SK-MEL-5 (cell line): ENCODE measurements around the gene AIG1. TPM values are rescaled to one million over a fixed set of nuclear protein-coding genes. Genes with fewer than 3 reads are reported as not detected.
"Not testable (repeated sequence)": the region's sequence is repeated elsewhere in the genome, so short reads cannot be mapped to it uniquely, and the experiment has no call there.

Source experiments
- DNase-seq: peaks from one replicate; pipeline ENCODE4 v3.0.0-alpha.2; 2016; ENCODE audit warnings: low read depth, low spot score
- in situ Hi-C: cut with HindIII; loops from 2 replicates; pipeline ENCODE4 v1.10.0; 2016; ENCODE audit warnings: low sequenced_read_pairs, high pct_unique_total_duplicates, low pct_unique_long_range_greater_than_20kb
- total RNA-seq: library from RNA; depleted of rRNA; stranded (reverse); fragments of >200 nt; shearing (Covaris generic); gene quantifications from 2 replicates; pipeline ENCODE4 v1.2.3, GENCODE V29; 2014

AIG1 gene
- total RNA-seq, 1 experiment from 2014 or later = 8.0 TPM

GRCh38 chr6:143139239-143139784, 78.6 kb downstream of the AIG1 start:
- in situ Hi-C loops = no loop called here

GRCh38 chr6:143139884-143140283, 79.2 kb downstream of the AIG1 start:
- in situ Hi-C loops = not testable (repeated sequence)

More at GRCh38 chr6:143139239-143139784, 78.6 kb downstream of the AIG1 start:
- DNase-seq = no peak

GRCh38 chr6:143140767-143141166, 80.1 kb downstream of the AIG1 start:
- in situ Hi-C loops = no loop called here
- no peak for DNase-seq

More at GRCh38 chr6:143139884-143140283, 79.2 kb downstream of the AIG1 start:
- DNase-seq = not testable (repeated sequence)

- DNase-seq = no peak
- in situ Hi-C loops = no loop called here
These were observed 80.8 kb downstream of the AIG1 start for GRCh38 chr6:143141442-143141841.

GRCh38 chr6:143146186-143146851, 85.6 kb downstream of the AIG1 start:
- in situ Hi-C loops = no loop called here
- DNase-seq = no peak

GRCh38 chr6:143149771-143150170, 89.1 kb downstream of the AIG1 start:
- in situ Hi-C loops = no loop called here
- no peak for DNase-seq

- no peak for DNase-seq
- in situ Hi-C loops = no loop called here
These were observed 89.6 kb downstream of the AIG1 start for GRCh38 chr6:143150281-143150680.

- DNase-seq = no peak
- in situ Hi-C loops = no loop called here
These were observed 90.7 kb downstream of the AIG1 start for GRCh38 chr6:143151381-143151780.

- DNase-seq = no peak
- in situ Hi-C loops = no loop called here
These were observed 95.0 kb downstream of the AIG1 start for GRCh38 chr6:143155681-143156080.

GRCh38 chr6:143157131-143157530, 96.4 kb downstream of the AIG1 start:
- in situ Hi-C loops = no loop called here
- peak; percentile 25 for DNase-seq

GRCh38 chr6:143158113-143158581, 97.5 kb downstream of the AIG1 start:
- DNase-seq = no peak
- in situ Hi-C loops = no loop called here

- in situ Hi-C loops = no loop called here
- no peak for DNase-seq
These were observed 98.3 kb downstream of the AIG1 start for GRCh38 chr6:143159001-143159400.

- in situ Hi-C loops = no loop called here
- no peak for DNase-seq
These were observed 99.3 kb downstream of the AIG1 start for GRCh38 chr6:143160015-143160414.

- no peak for DNase-seq
- in situ Hi-C loops = no loop called here
These were observed 99.9 kb downstream of the AIG1 start for GRCh38 chr6:143160439-143161220.

GRCh38 chr6:143163621-143164020, 102.9 kb downstream of the AIG1 start:
- in situ Hi-C loops = no loop called here
- no peak for DNase-seq

- in situ Hi-C loops = no loop called here
- DNase-seq = no peak
These were observed 103.9 kb downstream of the AIG1 start for GRCh38 chr6:143164565-143165105.

GRCh38 chr6:143165315-143165855, 104.7 kb downstream of the AIG1 start:
- in situ Hi-C loops = no loop called here
- no peak for DNase-seq

GRCh38 chr6:143166247-143166695, 105.6 kb downstream of the AIG1 start:
- DNase-seq = no peak
- in situ Hi-C loops = no loop called here
